Activated naive CD4-positive, alpha-beta T cell (primary cell): ENCODE results near the gene MICAL3.
"Not testable (repeated sequence)": the region's sequence is repeated elsewhere in the genome, so short reads cannot be mapped to it uniquely, and the experiment has no call there.

Source experiments
- DNase-seq, 4 experiments: peaks; one replicate each; lab custom pipeline; 2025; lab: John Stamatoyannopoulos, UW

MICAL3 gene

GRCh38 chr22:17779286-17780115, 244.9 kb downstream of the MICAL3 start:
- no peak for DNase-seq

GRCh38 chr22:17778412-17778976, 245.9 kb downstream of the MICAL3 start:
- no peak for DNase-seq

GRCh38 chr22:17777717-17778044, 246.7 kb downstream of the MICAL3 start:
- no peak for DNase-seq

GRCh38 chr22:17777005-17777716, 247.2 kb downstream of the MICAL3 start:
- peak; percentile 24 to 50 (median 42) for DNase-seq

GRCh38 chr22:17775781-17776465, 248.4 kb downstream of the MICAL3 start:
- DNase-seq, result no peak

- no peak for DNase-seq
Observed at GRCh38 chr22:17774926-17775685, 249.3 kb downstream of the MICAL3 start.

GRCh38 chr22:17774206-17774925, 250.0 kb downstream of the MICAL3 start, which contains the start of gene BID:
BID (minus strand) TSS chr22:17774469; CDS start chr22:17750116, 24,353 bp downstream.
- DNase-seq, result peak in 1 of 4 experiments; percentile 34

GRCh38 chr22:17773606-17774205, 250.7 kb downstream of the MICAL3 start:
- peak in 1 of 4 experiments; percentile 21 for DNase-seq

GRCh38 chr22:17772958-17773605, 251.3 kb downstream of the MICAL3 start:
- DNase-seq, result no peak

GRCh38 chr22:17772249-17772957, 252.0 kb downstream of the MICAL3 start:
- DNase-seq, result no peak

- DNase-seq, result no peak
Observed at GRCh38 chr22:17770180-17771077, 253.9 kb downstream of the MICAL3 start.

GRCh38 chr22:17769716-17770082, 254.7 kb downstream of the MICAL3 start:
- no peak for DNase-seq

GRCh38 chr22:17769013-17769715, 255.2 kb downstream of the MICAL3 start:
- no peak for DNase-seq

GRCh38 chr22:17767233-17768065, 256.9 kb downstream of the MICAL3 start:
- DNase-seq, result no peak

GRCh38 chr22:17764852-17765251, 259.5 kb downstream of the MICAL3 start:
- not testable (repeated sequence) for DNase-seq

- no peak for DNase-seq
Observed at GRCh38 chr22:17764036-17764435, 260.3 kb downstream of the MICAL3 start.

GRCh38 chr22:17763442-17763841, 260.9 kb downstream of the MICAL3 start:
- not testable (repeated sequence) for DNase-seq
